NCI-H2196 (cell line): ENCODE results near the gene CCDC33.

ENCODE experiments used
- DNase-seq: peaks from one replicate; lab custom pipeline; 2025; ENCODE audit not compliant: unreplicated experiment; lab: John Stamatoyannopoulos, UW

Gene CCDC33

DNA sequence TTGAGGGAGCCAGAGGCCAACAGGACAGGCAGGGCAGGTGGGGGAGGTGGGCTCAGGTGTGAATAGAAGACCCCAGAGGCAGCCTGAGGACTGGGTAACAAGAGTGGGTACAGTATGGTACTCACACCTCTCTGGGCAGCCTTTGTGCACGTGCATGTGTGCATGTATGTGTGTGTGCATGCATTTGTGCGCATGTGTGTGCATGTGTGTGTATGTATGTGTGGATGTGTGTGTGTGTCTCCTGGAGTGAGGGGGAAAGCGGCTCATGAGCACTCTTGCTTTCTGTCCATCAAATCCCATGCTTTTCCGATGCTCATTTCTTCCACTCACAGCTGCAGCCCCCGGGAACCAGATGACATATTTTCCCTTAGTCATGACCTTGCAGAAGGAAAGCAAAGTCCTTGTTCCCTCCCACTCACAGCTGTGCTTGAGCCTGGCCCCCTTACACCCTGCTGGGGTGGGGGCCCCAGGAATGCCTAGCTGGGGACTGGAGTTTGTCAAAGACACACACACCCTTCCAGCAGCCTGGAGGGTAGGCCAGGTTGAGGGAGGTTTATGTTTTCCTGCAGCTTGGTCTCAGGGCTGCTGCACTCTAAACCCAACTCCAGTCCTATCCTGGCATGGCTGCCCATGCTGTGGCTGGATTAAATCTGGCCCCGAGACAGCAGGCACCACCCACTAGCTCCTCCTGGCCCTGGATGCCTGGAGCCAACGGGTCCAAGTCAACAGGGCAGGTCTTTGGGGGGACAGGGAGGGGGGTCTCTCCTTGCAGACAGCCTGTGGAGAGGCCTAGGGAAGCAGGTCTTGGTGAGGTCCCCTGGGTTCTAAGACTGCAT, 22.5 kb downstream of the CCDC33 start:
- DNase-seq = no peak

DNA sequence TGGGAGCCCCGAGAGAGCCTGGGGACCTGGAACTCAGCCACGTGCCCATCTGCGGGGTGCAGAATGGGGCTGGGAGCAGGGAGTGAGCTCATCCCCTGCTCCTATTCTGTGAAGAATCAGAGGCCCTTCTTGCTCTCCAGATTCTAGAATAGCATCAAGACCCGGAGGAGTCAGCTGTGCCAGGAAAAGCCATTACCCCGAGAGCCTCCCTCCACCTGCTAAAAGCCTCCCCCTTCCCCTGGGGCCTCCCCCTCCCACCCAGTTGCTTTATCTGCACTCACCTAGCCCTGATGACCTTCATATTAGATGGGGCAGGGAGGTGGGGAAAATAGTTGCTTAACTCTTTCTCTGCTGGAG, 23.1 kb downstream of the CCDC33 start:
- DNase-seq = no peak

DNA sequence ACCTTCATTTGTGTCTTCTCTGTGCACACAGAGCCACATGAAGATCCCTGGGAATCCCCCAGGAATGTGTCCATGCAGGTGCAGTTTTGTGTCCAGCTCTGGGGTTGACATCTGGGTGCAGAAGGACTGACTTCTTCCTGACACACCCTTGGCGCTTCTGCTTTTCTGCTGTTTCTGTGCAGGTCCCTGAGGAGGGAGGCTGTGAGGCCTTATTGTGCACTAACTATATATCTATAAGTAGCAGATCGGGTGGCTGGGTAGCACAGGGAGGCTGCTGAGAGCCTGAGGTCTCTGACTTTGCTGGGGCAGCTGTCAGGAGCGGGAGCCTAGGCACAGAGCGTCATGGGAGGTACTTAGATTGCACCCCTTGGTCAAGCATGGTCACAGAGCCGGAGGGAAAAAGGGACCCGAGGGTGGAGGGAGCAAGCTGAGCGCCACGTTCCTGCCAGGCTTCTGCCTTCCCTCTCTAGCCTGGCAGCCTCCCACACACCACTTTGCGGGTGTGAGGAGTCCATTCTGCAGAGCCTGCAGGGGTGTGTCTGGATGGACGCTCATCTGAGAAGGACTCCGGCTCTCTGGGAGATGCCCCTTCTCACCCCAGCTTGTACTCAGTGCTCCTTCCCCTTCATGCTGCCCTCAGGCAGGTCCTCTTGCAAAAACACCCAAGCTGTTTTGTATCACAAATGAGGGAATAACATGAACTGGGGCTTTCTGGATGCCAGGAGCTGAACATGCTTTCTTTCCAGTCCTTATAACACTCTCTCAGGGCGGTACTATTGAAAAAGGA, 23.9 kb downstream of the CCDC33 start:
- DNase-seq = no peak

DNA sequence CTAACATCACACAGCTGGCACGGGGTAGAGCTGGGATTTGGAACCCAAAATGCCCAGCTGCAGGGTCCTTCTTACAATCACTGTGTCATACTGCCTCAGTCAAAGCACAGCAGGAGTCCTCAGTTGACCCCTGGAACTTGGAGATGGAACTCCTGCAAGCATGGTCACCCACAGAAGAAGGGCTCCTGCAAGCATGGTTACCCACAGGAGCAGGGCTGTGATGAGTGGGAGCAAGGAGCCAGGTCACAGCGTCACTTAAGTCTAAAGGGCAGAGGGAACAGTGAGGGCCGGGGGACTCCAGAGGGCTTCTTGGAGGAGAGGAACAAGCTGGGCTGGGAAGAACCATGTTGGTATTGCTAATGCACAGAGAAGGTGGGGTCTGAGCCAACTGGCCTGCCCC, 24.9 kb downstream of the CCDC33 start:
- no peak for DNase-seq

DNA sequence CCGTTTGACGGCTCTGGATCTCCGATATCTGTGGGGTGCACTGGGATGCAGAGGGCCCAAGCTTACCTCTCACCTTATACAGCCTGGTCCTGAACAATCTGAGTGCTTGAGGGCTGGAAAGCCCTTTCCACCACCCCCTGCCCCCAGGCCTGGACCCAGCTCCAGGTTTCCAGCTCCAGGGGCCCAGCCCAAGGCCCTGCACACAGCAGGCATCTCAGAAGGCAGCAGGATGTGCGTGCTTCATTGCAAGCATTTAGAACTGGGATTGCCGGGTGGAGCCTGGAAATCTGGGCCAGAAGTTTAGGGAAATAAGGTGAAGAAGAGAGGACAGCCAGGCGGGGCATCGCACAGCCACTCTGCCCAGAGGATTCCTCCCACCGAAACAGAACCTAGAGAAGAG, 25.6 kb downstream of the CCDC33 start:
- DNase-seq = no peak

DNA sequence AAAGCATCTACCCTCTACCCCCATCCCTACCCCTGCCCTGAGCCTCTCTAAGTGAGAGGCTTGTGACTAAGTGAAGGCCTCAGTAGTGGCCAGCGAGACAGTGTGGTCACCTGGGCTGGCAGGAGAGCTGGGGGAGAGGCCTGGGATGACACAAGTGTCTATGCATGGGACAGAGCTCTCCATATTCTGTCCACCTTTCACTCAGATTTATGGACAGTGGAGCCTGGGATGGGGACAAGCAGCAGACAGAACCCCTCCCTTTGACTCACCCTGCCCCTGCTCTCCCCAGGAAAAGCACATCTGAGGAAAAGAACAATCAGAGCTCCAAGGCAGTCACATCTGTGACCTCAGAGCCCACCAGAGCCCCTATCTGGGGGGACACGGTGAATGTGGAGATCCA, 26.0 kb downstream of the CCDC33 start:
- DNase-seq = no peak

DNA sequence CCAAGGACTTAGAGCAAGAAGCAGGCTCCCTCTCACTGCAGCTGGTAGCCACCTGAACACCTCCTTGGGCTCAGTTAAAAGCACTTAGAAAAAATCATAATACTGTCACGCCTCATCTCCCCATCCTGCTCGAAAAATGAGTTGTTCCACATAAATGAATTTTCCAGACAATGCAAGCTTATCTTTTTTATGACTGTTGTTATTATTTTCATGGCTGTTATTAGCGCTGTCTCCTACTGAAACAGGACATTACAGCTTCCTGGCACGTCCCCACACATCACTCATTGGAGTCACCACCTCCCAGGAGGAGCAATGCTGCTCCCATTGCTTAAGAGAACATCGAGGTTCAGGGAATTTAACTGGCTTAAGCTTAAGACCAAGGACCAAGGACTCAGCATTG, 26.5 kb downstream of the CCDC33 start:
- no peak for DNase-seq

DNA sequence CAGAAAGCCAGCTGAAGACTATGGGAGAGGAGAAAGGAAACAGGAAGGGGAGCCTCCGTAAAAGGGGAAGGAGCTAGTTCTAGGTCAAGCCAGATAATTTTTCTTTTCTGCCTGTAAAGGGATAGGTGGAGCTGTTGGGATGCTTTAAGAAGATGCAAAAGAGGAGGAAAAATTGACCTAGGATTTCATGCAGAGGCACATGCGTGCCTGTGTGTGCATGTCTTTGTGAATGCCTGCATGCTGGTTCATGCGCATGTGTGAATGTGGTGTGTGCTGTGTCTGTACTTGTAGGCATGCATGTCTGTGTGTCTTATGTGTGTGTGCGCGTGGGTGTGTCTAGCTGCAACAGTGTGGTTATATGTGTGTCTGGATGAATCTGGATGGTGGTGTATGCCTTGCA, 27.3 kb downstream of the CCDC33 start:
- no peak for DNase-seq

DNA sequence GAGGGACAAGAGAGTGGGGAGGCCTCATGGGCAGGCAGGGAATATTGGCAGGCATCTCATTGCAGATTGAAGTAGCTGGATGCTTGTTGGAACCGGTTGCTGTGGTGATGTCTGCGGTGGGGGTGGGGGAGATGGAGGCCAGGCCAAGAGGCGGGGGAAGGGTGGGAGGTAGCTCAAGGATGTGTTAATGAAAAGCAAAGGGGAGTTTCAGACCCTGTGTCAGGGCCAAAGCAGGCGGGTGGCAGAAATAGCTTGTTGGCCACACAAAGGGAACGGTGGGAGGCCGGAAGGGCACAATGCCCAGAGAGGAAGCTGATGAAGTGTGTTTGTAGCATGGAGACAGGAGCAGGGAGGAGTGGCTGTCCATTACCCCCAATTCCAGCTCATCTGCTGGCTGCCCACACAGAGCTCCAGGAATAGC, 28.0 kb downstream of the CCDC33 start:
- no peak for DNase-seq

DNA sequence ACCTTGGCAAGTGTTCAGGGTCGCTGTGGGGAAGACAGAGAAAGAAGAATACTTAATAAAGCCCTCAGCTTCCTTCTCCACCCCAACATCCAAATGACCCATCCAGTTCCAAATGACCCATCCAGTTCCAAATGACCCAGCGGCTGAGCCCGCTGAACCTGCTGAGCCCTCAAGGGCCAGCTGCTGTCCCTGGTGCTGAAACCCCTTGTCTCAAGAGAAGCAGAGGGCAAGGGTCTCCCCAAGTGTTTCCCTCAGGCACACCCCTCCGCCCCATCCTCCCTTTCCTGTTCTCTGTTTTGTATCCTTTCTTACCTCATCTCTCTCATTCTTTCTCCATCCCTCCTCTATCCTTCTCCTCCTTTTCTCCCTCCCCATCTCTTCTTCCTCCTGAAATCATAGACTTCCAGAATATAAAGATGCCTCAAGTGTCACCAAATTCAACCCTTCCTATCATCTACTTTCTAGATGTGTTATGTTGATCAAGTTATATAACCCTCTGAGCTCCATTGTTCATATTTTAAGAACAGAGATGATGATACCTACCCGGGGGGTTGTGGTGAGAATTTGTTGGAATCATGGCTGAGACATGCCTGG, 29.0 kb downstream of the CCDC33 start:
- no peak for DNase-seq

DNA sequence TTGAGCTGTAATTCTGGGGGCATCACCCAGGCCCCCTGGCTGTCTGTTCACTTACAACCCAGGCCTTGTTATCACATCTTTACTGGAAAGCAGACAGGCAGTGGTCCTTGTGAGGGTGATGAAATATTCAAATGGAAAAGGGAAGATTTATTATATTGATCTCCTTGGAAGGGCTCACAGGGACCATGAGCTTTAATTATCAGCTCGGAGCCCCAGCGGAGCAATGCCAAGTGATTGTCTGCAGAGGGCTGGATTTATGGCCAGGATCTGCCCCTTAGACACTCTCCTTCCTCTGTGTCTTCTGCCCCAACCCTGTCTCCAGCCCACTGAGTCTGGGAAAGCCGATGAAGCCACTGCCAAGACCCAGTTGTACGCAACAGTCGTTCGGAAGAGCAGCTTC, 31.9 kb downstream of the CCDC33 start:
- no peak for DNase-seq

DNA sequence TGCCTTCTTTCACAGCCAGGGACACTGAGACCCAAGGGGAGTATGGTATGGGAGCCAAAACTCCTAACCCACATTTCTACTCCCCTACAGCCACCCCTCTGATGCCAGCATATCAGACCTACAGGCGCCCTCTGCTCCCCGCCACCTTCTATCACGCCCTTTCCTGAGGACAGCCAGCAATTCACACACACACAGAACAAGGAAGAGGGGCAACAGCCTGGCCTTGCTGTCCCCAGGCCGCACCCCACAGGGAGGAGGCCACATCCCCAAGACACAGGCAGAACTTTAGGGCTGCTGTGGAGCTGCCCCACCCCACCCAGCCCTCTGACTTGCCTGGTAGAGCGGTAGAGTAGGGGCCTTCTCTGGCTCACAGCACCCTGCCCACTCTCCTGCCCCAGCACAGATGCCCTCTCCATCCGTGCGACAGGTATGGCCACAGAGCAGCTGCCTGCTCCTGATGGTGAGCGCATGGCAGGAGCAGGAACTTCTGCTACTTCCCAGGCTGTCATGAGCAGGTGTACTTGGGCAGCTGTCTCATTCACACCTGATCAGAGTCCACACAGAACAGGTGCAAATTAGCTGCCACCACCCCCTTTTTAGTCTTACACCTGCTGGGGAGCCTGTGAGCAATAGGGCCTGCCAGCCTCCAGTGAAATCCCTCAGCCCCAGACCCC, 33.4 kb downstream of the CCDC33 start:
- peak; percentile 44 for DNase-seq

DNA sequence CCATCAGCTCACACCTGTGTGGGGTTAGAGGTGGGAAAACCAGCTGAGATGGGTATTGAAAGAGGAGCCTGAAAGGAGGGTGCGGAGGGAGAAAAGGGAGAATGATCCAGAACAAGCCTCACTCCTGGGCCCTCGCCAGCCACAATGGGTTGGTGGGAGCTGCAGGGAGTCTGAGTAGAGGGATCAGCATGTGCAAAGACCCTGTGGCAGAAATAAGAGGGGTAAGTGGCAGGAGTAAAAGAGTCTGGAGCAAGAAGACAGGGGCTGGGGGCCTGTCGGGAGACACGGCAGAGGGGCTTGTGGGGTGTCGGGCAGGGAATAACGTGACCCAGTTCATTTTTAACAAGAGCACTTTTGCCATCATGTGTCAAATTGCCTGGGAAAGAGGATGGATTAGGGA, 34.0 kb downstream of the CCDC33 start:
- DNase-seq = no peak

DNA sequence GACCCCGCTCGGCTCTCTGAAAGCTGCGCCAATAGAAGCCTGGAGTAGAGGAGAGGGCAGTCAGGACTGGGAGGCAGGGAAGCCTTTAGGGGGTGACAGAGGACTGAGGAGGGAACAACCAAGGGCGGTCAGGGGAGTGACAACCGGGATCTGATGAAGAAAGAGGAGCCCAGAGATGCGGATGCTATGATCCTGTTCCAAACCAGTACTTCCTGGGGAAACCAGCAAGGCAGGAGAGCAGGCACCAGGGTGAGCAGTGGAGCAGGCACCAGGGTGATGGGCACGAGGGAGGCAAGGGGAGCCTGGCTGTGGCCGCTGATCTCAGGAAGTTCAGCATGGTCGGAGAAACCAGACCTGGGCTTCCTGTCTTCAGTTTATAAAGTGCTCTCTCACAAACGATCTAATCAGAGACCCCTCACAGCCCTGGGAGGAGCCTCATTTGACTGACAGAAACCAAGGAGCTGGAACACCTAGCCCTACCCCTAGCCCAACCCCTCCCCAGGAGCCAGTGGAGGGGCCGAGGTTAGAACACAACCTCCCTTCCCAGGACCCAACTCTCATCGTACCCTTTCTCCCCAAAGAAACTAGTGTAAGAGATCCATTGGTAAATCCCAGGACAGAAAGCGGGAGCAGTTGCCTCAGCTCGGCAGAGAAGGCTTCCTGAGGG, 34.9 kb downstream of the CCDC33 start:
- no peak for DNase-seq

DNA sequence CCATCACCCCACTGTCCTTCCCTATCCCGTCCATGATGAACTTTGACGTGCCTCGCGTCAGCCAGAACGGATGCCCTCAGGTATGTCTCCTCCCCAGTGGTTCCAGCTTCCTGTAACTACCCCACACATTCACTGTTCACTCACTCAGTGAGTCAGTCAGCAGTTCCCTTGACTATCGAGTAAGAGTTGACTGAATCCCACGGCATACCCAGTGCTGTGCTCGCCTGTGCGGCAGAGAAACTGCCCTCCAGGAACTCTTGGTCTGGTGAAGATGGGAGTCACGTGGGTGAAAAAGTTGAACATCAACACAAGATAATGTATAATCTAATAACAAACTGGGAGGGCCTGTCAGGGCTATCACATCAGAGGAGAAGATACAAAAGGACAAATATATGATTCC, 36.7 kb downstream of the CCDC33 start:
- DNase-seq = no peak

DNA sequence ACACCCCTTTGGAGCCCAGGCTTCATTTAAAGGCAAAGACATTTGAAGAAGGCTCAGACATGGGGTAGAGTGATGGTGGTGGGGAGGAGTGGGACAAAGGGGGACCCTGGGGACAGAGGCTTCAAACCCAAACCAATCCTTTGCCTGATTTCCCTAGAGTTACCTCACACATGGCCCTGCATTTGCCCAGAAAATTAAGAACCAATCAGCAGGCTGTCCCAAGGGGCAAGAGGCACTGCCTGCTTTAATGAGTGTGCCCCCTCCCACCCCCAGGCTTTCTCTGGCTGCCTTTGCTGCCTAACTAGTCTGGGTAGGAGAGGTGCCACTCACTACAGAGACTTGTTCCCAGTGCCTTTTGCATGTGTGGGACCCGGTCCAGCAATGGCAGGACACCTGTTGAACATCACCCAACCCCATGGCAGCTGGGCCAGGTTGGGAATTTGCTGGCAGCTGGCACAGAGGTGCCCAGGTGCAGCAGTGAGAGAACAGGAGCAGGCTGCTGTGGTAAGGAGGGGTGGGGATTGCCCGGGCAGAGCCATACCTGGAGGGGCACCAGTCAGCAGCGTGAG, 38.4 kb downstream of the CCDC33 start:
- DNase-seq = peak; percentile 35

DNA sequence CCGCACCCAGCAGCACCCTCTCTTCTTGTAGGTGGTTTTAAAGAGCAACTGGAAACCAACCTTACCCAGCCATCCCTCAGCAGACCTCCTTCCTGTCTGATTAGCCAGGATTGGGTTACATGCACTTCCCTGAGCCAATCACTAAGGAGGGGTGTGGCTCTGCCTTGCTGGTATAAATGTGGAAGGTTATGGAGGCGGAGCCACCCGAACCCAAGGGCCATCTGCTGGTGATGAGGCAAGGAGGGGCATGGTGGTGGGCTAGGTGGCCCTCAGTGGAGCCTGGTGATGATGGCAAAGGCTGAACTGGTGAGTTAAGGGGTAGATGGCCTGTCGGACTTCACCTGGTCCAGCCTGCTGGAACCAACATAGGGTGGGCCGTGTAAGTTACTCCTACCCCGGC, 39.8 kb downstream of the CCDC33 start:
- no peak for DNase-seq

DNA sequence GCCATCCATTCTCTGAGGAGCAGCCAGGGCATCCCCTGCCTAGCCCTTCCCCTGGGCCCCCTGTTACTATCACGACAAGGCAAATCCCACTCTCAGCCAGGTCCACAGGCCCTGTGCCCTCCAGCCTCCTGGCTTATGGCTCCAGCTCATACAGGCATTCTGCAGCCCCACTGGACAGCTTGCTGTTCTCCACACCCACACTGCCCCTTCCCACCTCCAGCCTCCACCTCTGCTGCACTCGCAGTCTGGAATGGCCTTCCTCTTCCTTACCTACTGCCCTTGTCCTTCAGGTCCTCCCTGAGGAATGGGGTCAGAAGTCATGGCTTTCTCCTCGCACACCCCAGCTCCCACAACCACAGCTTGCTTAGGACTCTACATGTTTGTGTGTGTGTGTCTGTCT, 40.4 kb downstream of the CCDC33 start:
- no peak for DNase-seq

DNA sequence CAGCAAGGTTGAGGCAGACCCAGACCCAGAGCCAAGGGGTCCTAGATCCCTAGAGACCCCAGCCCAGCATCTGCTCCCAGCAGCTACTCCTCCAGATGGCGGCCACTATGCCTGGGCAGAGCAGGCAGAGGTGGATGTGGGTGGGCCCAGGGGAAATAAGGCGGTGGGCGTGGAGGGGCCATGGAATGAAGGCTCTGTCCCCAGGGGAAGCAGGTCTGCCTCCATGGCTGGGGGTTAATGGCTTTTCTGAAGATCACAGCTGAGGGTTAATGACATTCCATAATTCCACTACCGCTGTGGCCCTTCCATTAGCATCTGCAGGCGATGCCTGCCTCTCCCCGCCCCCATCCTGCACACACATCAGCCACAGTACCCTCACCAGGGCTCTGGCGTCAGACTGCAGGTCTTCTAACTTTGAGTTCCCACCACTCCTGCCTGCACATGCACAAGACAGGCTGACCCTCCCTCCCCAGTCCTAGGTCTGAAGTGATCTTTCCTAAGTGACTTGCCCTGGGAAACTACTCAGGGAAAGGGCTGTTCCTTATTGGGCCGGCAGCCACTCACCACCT, 41.2 kb downstream of the CCDC33 start:
- DNase-seq = no peak

DNA sequence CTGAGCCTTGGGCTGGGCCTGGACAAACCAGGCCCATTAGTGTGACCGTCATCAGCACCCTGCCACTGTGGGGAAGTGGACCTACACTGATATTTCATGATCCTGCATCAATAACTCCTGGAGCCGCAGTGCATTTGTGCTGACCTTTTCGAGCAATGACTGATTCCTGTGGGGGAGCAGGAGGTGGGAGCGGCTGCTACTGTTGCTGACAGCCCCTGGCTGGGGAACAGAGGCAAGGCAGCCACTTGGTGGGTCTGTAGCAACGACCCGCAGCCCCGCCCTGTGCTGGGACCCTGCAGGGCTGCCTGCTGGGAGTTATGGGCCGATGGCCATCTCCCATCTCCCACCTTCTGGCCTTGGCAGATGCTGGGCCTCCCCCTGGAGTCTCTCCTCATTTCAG, 42.1 kb downstream of the CCDC33 start:
- DNase-seq = no peak
